Gastrocnemius medialis (tissue), 4 donors: Measurements from ENCODE around the gene SPAG5. TPM values are rescaled to one million over a fixed set of nuclear protein-coding genes. Genes with fewer than 3 reads are reported as not detected.

ENCODE experiments used
- ATAC-seq, 2 donors: fragments of 150-250 bp; one replicate each; pipeline ENCODE4 v1.9.1; 2016
- DNase-seq, 2 donors: peaks; one replicate each; pipeline ENCODE4 v3.0.0-alpha.2; 2019
- H3K27ac ChIP-seq, 4 donors: fragments of 200-600 bp; sonication (generic); 1 replicate in 1 of 4; 2 replicates in 3 of 4; pipeline ENCODE4 v1.5.1; 2016 to 2018; ENCODE audit warnings: mild to moderate bottlenecking in 2 of 4, moderate library complexity in 1 of 4
- H3K27me3 ChIP-seq, 3 donors: fragments of 200-600 bp; sonication (generic) in 2 of 3; 1 replicate in 1 of 3; 2 replicates in 2 of 3; pipeline versions ENCODE4 v1.5.1 to v1.6.0; 2016 to 2019; ENCODE audit warnings: mild to moderate bottlenecking in 1 of 3, moderate library complexity in 1 of 3
- H3K36me3 ChIP-seq, 2 donors: fragments of 200-600 bp; sonication (generic) in 1 of 2; one replicate each; pipeline ENCODE4 v1.5.1; 2017 to 2018
- H3K4me1 ChIP-seq, 2 donors: fragments of 200-600 bp; sonication (generic) in 1 of 2; one replicate each; pipeline ENCODE4 v1.5.1; 2016 to 2017; ENCODE audit warnings: mild to moderate bottlenecking in 2 of 2
- H3K4me3 ChIP-seq, 4 donors: fragments of 200-600 bp; sonication (generic) in 3 of 4; 1 replicate in 1 of 4; 2 replicates in 3 of 4; pipeline ENCODE4 v1.5.1; 2016 to 2019; ENCODE audit warnings: mild to moderate bottlenecking in 2 of 4
- H3K9me3 ChIP-seq, 3 donors: fragments of 200-600 bp; sonication (generic) in 2 of 3; 1 replicate in 1 of 3; 2 replicates in 2 of 3; pipeline ENCODE4 v1.5.1; 2016 to 2019
- CTCF ChIP-seq, 5 experiments: fragments of 450-650 bp in 3 of 5; fragments of 200-600 bp in 2 of 5; sonication (generic) in 2 of 5; IDR thresholded peaks in 4 of 5; conservative IDR thresholded peaks in 1 of 5; 1 replicate in 4 of 5; 2 replicates in 1 of 5; pipeline ENCODE4 v1.5.1; 2016 to 2019; ENCODE audit warnings: antibody characterized with exemption in 5 of 5, mild to moderate bottlenecking in 3 of 5, moderate library complexity in 3 of 5
- POLR2A ChIP-seq, 2 donors: fragments of 450-650 bp; IDR thresholded peaks; one replicate each; pipeline ENCODE4 v1.6.1; 2017; ENCODE audit warnings: antibody characterized with exemption in 2 of 2, mild to moderate bottlenecking in 2 of 2, moderate library complexity in 2 of 2
- in situ Hi-C, 4 donors: fragments of 200-750 bp; cut with MboI; loops; one replicate each; pipeline versions ENCODE4 v1.15.0 to v1.8.0; 2017; ENCODE audit warnings: low sequenced_read_pairs in 4 of 4
- intact Hi-C: fragments of 100-400 bp; cut with DNase I; formaldehyde crosslinking; loops from one replicate; pipeline ENCODE4 v1.15.1; 2023; ENCODE audit warnings: low total_unique reads
- total RNA-seq, 4 donors: library from RNA; depleted of rRNA; stranded (reverse); fragments of >200 nt; gene quantifications; one replicate each; pipeline versions ENCODE4 v1.1.0 to v1.2.3, GENCODE V29; 2016

Gene SPAG5
- total RNA-seq, 4 donors from 2014 or later, result 0.41 to 1.5 (median 0.96) TPM

GRCh38 chr17:28538296-28538895 lies 60.4 kb downstream of the SPAG5 start:
- no peaks in the 10 kb centered on the region for H3K36me3 ChIP-seq
- in situ Hi-C loops (no loop called here), intact Hi-C loops (no loop called here)
- no peaks in the 10 kb centered on the region for H3K9me3 ChIP-seq
- TF ChIP-seq CTCF (IDR thresholded peaks at IDR 0.05 in 4 of 5, conservative IDR thresholded peaks at IDR 0.05 in 1 of 5) (no peak), POLR2A (IDR thresholded peaks at IDR 0.05) (no peak)
- ATAC-seq (no peak), DNase-seq (no peak)
- no peaks in the 10 kb centered on the region for H3K4me1 ChIP-seq
- no peaks in the 10 kb centered on the region for H3K27me3 ChIP-seq
- H3K4me3 ChIP-seq, result no peak overlapping the region
- H3K27ac ChIP-seq, result no peak overlapping the region

- intact Hi-C loops, result no loop called here
- Histone ChIP-seq H3K27me3 (no peaks in the 10 kb centered on the region), H3K27ac (no peak overlapping the region), H3K4me3 (no peak overlapping the region), H3K36me3 (no peaks in the 10 kb centered on the region), H3K4me1 (no peaks in the 10 kb centered on the region), H3K9me3 (no peaks in the 10 kb centered on the region)
- TF ChIP-seq CTCF (IDR thresholded peaks at IDR 0.05 in 4 of 5, conservative IDR thresholded peaks at IDR 0.05 in 1 of 5), result no peak
- no peak for TF ChIP-seq POLR2A (IDR thresholded peaks at IDR 0.05)
- DNase-seq (no peak), ATAC-seq (no peak)
- in situ Hi-C loops, result no loop called here
These were observed 61.6 kb downstream of the SPAG5 start for GRCh38 chr17:28537219-28537610.

- no peak for DNase-seq
- intact Hi-C loops (no loop called here), in situ Hi-C loops (no loop called here)
- no peaks in the 10 kb centered on the region for H3K36me3 ChIP-seq
- no peaks in the 10 kb centered on the region for H3K27me3 ChIP-seq
- H3K27ac ChIP-seq, result no peak overlapping the region
- TF ChIP-seq CTCF (IDR thresholded peaks at IDR 0.05 in 4 of 5, conservative IDR thresholded peaks at IDR 0.05 in 1 of 5) (no peak), POLR2A (IDR thresholded peaks at IDR 0.05) (no peak)
- no peaks in the 10 kb centered on the region for H3K9me3 ChIP-seq
- no peak overlapping the region for H3K4me3 ChIP-seq
- no peak for ATAC-seq
- no peaks in the 10 kb centered on the region for H3K4me1 ChIP-seq
These were observed 62.1 kb downstream of the SPAG5 start for GRCh38 chr17:28536532-28537218.

GRCh38 chr17:28534740-28535375 lies 64.0 kb downstream of the SPAG5 start:
- intact Hi-C loops (no loop called here), in situ Hi-C loops (no loop called here)
- TF ChIP-seq POLR2A (IDR thresholded peaks at IDR 0.05), result no peak
- TF ChIP-seq CTCF (IDR thresholded peaks at IDR 0.05 in 4 of 5, conservative IDR thresholded peaks at IDR 0.05 in 1 of 5), result no peak
- Histone ChIP-seq H3K9me3 (no peaks in the 10 kb centered on the region), H3K36me3 (no peaks in the 10 kb centered on the region), H3K4me3 (no peak overlapping the region), H3K4me1 (no peaks in the 10 kb centered on the region), H3K27me3 (no peaks in the 10 kb centered on the region), H3K27ac (no peak overlapping the region)
- ATAC-seq (no peak), DNase-seq (no peak)
